ENCODE measurements around the gene TENM4. TPM values are rescaled to one million over a fixed set of nuclear protein-coding genes. Genes with fewer than 3 reads are reported as not detected.

The TENM4 gene
- polyA plus RNA-seq, 4 donors = 19.1 to 29.5 (median 22.3) TPM

DNA sequence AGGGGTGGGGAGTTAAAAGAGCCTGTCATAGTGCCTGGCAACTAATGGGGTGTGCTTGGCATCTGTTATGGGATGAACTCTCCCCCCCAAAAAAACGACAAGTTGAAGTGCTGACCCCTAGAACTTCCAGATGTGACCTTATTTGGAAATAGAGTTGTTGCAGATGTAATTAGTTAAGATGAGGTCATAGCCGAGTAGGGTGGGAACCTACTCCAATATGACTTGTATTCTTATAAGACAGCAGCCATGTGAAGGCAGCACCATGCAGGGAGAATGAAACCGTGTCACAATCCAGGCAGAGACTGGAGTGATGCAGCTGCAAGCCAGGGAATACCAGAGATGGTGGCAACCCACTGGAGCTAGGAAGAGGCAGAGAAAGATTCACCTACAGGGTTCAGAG lies 394.5 kb downstream of the TENM4 start:
- DNase-seq (ENCODE audit: low read depth in 4 of 4, low spot score in 2 of 4) = no peak

DNA sequence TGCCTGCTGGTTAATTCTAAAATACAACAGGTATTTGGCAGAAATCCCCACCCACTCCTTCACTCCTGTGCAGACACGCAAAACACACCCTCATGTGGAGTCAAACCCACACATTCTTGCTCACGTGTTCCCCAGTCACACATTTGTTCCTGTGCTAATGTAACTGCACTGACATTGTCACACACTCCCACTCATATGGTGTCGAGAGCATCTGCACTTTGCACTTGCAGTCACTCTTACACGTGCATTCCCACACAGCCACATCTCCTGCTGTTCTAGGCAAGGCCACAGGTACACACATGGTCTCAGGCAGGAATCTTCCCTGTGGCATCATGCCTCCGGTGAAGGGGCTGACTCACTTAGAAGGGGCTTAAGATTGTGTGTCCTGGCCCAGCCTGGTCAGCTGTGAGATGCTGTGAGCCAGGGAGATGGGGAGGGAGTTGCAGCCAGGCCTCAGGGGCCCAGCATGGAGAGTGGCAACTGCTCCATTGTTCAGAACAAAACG lies 395.0 kb downstream of the TENM4 start:
- no peak for DNase-seq (ENCODE audit: low read depth in 4 of 4, low spot score in 2 of 4)

DNA sequence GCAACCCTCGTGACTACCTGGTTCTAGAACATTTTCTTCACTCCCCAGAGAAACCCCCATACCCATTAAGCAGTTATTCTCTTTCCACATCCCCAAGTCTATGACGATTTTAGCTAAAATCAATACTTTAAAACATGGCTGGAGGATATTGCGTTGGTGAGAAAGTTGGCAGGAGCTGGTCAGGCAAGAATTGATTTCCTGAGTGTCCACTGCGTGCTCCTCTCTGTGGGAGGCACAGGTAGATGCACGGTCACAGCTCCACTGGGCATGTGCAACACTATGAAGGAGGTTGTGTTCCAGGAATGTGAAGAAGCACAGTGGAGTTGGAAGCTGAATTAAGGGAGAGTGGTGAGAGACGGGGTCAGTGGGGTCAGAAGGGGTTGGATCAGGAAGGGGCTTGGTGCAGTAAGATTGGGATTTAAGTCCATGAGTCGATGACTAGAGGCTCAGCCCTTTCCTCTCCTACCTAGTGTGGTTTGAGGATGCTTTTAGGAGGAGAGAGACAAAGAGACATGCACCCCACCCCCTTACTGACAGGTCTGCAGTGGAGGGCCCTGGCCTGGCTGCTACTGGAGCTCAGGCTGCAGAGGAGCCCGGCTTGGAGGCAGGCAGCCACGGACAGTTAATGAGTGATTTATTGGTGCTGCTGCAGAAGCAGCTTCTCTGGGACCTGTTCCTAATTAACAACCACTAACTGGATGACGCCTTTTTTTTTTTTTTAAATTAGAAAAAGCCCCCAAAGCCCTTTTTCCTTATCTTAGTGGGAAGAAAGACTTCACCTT lies 395.6 kb downstream of the TENM4 start:
- DNase-seq (ENCODE audit: low read depth in 4 of 4, low spot score in 2 of 4) = no peak

DNA sequence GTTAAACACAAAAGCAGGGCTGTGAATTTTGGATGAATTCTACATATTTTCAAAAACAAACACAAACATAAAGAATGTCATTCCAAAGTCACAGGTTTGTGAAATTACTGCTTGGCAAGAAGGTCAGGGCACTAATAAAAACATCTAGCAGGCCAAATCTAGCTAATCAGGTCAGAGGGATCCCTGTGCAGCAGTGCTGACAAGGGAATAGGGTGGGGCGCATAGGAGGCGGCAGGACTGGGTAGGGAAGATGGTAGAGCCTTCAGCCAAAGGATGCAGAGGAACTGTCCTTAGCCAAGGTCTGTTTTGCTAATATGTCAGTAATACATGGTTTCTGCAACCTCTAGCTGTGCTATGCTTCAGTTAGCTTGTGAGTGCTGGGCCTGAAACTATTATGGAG lies 396.6 kb downstream of the TENM4 start:
- no peak for DNase-seq (ENCODE audit: low read depth in 4 of 4, low spot score in 2 of 4)

DNA sequence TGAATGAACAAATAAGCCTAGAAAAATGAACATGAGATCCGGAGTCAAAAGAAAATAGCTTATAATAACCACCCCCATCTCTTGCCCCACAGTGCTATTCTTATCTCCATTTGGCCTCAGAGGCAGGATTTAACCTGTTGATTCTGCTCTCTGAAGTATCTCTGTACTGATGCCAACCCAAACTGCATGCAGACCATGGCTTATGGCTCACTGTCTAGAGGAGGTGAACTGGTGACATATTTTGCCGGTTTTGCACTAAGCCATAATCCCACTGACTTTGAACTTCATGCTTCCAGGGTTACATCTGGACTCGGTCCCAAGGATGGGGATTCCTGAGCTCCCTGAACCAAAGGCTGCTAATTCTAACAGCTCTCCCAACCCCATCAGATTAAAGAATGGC lies 397.1 kb downstream of the TENM4 start:
- DNase-seq (ENCODE audit: low read depth in 4 of 4, low spot score in 2 of 4) = no peak

DNA sequence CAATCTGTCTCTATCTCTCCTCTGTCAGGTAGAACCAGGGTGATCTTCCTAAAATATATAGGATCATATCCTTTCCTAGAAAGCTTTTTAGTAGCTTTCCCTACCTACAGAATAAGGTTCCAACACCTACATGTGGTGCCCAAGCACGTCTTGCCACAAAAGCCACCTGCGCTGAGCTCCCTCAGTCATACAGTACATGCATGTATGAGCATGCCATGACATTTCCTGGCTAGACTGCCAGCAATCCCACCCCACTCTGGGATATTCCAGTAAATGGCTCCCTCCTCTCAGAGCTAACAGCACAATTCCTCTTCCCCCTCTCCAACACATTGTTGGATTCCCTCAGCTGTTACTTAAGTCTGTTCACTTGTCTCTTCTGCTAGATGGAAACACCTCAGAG lies 398.0 kb downstream of the TENM4 start:
- DNase-seq (ENCODE audit: low read depth in 4 of 4, low spot score in 2 of 4) = no peak

DNA sequence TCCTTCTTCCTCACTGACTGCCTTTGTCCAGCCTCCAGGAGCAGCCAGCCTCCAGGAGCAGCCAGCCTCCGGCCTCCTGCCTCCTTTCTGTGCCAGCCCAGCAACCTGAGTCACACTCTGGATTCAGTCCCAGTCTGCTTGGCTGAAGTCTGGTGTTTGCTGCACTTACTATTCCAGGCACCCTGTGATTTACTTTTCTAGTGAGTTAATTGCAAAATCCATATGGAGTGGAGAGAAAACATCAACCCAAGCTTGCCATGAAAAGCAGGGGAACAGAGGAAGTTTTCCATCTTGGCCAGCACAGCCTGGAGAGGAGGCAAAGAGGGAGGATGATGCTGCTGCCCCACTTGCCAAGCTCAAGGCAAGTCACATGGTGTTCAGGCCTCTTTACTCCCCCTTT lies 400.5 kb downstream of the TENM4 start:
- no peak for DNase-seq (ENCODE audit: low read depth in 4 of 4, low spot score in 2 of 4)

DNA sequence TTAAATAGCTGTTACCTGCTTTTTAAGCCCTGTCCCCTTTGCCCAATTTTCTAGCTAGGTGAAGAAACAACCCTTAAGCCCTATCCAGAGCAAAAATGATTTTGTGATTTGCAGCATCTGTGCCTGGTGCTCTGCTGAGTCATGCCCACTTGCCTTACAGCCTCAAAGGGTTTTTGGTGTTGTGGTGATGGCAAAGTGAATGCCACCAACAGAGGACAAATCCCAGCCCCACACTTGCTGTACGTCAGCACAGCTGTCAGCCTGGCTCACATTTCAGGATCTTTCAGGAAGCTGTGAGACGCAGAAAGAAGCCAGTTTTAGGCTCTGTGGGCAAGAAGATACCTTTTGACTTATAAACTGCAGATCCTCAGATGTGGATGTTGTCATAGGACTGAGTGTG lies 401.7 kb downstream of the TENM4 start:
- DNase-seq (ENCODE audit: low read depth in 4 of 4, low spot score in 2 of 4) = no peak

DNA sequence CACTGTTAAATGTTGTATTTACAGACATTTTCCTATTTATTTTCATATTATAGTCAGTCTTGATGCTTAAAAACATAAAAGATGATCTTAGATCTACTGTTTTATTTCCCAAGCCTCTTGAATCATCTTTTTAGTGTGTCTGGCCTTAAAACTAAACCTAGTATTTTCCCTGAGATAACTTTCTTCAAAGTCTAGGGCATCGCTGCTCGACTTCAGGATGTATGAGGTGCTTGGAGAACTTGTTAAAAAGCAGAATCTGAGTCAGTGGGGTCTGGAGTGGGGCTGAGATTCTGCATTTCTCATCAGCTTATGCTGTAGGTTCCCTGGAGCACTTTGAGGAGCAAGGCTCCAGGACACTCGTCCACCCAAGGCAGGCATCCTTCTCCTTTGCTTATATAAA lies 404.9 kb downstream of the TENM4 start:
- no peak for DNase-seq (ENCODE audit: low read depth in 4 of 4, low spot score in 2 of 4)

DNA sequence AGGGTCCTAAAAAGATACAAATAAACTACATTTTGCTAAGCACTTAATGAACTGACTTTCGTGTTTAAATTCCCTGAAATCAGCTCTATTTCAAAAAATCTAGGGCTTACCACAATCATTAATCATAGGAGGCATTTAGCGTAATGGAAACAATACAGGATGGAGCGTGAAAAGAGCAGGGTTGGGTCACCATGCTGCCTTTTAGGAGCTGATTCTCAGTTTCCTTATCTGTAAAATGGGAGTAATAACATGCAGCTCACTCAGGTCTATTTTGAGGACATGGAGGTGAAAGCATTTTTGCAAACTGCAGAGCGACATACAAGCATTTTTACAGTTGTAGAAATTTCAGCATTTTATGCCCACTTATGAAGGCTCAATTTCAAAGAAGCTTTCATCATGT lies 407.0 kb downstream of the TENM4 start:
- no peak for DNase-seq (ENCODE audit: low read depth in 4 of 4, low spot score in 2 of 4)

DNA sequence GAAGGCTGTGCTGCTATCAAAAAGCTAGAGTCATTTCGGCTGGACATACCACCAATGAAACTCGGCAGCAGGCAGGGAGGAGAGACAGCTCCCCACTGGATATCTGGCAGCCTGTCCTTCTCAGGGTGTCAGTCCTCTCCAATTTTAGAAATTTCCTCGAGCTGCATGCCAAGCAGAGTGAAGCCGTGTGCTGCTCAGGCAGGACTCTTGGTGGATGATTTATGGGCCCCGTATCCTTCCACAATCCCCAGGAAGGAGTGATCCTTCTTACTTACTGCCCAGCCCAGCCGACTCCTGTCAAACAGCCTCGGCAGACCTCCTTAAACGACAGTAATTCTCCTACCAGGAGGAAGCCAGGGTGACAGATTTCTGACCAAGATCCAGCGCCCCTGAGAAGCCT lies 410.4 kb downstream of the TENM4 start:
- peak in 3 of 4 donors; percentile 26 to 63 (median 58) for DNase-seq (ENCODE audit: low read depth in 4 of 4, low spot score in 2 of 4)

DNA sequence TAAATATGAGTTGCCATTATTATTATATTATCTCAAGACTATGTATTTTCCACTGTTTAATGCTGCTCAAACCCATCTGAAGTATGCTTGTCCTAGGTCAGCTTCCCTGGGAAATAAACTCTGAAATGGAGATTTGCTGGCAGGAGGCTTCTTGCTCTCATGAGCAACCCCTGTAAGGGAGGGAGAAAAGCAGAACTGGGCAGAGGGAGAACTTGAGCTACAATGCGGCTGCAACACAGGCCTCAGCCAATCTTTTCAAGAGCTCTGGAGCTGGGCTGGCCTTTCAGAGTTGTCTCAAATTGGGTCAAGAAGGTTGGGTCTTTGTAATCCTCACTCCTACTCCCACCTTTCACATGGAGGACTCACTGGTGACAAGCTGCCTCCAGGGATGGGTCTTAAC lies 412.6 kb downstream of the TENM4 start:
- DNase-seq (ENCODE audit: low read depth in 4 of 4, low spot score in 2 of 4) = no peak

DNA sequence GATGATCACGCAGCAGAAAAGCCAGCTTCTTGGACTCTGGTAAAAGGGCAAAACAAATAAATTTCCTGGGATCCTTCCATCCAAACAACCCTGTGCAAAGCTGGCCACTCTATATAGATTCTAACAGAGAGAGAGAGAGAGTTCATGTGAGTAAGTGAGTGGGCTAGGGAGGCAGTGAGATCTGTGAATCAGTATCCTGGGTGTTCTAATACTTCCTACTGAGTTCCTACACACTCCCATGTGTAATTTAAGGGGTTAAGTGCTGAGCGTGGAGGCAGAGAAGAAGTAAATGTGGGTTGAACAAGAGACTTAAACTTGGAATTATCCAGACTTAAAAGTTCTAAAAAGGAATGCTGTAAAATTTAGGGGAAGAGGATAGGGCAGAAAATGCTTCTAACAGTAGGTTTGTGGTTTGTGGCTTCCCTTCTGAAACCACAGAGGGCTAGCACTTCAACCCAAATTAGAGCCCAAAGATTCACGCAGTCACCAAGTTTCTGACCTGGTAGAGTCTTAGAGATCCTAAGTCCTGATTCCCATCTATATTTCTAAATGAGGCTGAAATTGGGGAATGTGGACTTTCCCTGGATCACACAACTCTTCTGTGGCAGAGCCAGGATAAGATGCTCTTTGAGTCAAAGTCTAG lies 413.9 kb downstream of the TENM4 start:
- no peak for DNase-seq (ENCODE audit: low read depth in 4 of 4, low spot score in 2 of 4)

DNA sequence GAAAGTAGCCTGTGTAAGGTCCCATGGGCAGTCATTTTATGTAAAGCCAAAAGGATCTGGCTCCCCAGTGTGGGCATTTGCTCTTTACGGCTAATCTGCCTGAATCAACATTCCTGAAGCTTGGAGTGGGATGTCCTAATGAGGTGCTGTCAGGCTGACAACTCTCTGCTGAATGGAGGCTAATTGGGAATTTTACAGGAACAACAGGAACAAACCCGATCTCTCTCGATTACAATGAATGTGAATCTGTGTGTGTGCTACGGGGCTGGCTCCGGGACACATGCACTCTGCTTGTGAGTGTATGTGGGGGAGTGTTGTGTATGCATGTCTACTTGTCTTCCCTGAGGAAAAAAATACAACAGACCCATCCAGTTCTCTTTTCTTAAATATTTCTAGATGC lies 415.2 kb downstream of the TENM4 start:
- no peak for DNase-seq (ENCODE audit: low read depth in 4 of 4, low spot score in 2 of 4)

DNA sequence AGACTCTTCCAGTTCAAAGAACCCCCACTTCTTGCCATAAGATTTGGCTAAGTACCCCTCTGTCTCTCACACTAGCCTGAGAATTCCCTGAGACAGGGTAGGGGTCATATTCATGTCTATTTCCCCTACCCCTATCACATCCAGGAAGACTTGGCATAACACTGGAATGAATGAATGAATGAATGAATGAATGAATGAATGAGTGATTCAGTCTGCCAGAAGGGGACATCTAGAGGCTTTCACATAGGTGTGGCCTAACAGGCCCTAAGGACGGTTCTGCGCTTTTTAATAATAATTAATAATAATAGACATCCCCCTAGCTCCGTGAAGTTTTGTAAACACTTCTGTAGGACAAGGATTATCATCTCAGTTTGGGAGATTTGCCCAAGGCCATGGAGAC lies 415.7 kb downstream of the TENM4 start:
- no peak for DNase-seq (ENCODE audit: low read depth in 4 of 4, low spot score in 2 of 4)

DNA sequence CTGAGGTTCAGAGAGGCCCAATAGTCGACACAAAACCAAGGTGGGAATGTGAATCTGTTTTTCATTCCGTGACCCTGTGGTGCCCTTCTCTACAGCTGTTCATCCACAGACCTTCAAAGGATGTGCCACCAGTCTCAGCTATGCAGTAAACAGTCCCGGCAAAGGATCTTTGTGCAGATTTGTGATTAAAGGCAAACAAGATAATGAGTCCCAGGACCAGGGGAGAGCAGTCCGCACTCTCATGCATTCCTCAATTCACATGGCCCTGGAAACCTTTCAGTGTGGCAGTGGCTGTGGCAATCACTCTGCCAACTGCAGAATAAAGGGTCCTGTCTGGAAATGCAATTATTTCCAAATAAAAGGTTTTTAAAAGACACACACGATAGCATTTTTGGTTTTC lies 418.6 kb downstream of the TENM4 start:
- no peak for DNase-seq (ENCODE audit: low read depth in 4 of 4, low spot score in 2 of 4)

DNA sequence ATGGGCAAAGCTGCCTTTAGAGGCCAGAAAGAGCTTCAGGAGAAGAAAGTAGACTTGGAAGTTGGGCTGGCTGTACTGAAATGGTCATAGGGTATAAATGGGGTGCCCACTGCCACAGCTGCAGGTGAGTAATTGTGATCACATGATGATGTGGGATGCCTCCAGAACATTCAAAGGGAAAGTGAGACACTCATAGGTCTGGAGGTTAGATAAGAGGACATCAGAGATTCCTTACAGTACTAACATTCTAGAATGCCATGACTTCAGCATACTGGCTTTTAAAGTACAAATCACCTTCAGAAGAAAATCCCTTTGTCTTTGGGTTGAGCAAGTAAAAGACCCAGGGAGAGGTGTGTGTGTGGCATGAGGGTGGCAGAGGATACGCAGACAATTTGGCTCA lies 419.2 kb downstream of the TENM4 start:
- DNase-seq (ENCODE audit: low read depth in 4 of 4, low spot score in 2 of 4) = no peak

DNA sequence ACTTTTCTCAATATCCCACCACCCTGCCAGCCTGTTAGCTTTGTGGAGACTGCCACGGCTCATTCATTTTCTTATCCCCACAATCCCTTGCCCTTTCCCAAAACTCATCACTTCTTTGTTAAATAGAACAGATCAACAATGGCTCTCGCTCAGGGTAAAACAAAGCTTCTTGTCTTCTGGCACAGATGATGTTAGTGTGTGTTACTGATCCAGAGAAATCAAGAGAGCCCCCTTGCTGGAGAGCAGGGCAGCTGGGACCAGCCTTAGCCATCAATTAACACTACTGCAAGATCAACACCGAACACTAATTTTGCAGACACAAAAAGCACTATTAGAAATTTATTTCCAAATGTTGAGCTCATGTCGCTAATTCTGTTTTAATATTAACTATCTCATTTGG lies 420.9 kb downstream of the TENM4 start:
- no peak for DNase-seq (ENCODE audit: low read depth in 4 of 4, low spot score in 2 of 4)

DNA sequence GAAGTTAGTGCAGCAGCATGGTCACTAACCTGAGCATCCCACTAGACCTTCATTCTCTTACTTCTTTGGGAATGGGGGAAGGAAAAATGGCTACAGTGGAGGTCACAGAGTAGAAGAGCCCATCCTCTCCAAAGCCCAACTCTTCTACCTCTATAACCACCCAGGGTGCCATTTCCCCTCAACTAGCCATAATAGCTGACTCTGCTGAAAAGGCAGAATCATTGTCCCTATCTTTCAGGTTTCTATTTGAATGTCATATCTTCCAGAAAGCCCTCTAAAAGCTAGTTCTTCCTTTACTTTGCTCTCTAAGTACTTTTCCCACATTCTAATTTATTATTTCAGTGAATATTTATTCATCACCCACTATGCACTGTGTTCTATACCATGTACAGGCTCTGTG lies 421.6 kb downstream of the TENM4 start:
- no peak for DNase-seq (ENCODE audit: low read depth in 4 of 4, low spot score in 2 of 4)

DNA sequence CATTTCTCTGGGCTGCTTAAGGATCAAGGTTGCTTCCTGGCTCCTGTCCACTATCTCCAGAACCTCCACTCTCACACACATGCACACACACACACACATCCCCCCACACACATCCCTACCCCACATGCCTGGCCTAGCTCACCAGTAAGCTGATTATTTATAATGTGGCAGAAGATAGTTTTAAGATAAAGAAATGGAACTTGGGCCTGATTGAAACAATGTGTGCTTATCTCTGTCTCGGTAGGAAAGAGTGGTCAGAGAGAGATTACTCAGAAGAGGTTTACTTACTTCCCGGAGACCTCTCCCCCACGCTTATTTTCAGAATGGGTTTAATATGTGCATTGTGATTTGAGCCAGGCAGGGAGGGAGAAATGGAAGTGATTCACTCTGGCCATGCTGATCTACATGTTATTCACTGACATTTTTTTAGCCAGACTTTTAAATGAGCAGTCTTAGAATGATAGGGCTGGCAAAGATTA lies 422.4 kb downstream of the TENM4 start:
- no peak for DNase-seq (ENCODE audit: low read depth in 4 of 4, low spot score in 2 of 4)

DNA sequence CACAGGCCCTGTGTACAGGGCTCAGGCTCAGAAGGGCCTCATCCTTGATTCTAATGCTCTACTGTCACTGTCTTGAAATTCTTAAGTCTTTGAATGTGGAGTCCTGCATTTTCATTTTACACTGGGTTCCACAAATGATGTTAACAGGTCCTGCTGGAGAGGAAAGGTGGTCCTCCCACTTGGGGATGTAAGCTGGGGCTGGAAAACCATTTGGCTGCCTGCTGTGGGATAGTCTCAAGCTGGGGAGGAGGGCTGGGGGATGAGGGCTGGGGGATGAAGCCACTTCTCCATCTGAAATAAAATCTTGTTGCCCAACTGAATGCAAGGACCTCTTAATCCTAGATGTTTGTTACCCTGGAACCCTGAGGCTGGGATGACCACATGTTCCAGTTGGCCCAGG lies 423.0 kb downstream of the TENM4 start:
- DNase-seq (ENCODE audit: low read depth in 4 of 4, low spot score in 2 of 4) = no peak

DNA sequence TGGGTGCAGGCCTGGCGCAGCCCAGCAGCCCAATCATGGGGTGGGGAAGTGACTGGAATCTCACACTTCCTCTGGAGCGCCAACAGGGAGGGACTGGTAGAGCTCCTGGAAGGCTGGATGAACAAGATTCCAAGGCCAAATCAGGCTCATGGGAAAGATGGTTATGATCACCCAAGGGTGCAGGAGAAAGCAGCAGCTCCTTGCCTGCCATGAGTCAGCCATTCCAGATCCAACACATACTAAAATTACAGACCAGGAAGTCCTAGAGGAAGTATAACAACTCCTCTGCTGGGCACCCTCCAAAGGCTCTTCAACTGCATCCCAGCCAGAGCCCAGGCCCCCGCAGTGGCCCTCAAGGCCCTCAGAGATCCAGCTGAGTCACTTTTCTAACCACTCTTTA lies 427.3 kb downstream of the TENM4 start:
- no peak for DNase-seq (ENCODE audit: low read depth in 4 of 4, low spot score in 2 of 4)
